ENCODE measurements around the gene PANX2.

PANX2 gene

GRCh38 chr22:50182176-50183081 is 11.9 kb downstream of the PANX2 start:
- DNase-seq (ENCODE audit: extremely low spot score): no peak
- CTCF ChIA-PET: no interaction called here
- TF ChIP-seq CTCF (IDR thresholded peaks at IDR 0.05; ENCODE audit: control extremely low read depth, extremely low read depth, low read depth, missing control alignments): no peak
- POLR2A ChIA-PET: no interaction called here

GRCh38 chr22:50183141-50183971 is 12.8 kb downstream of the PANX2 start:
- POLR2A ChIA-PET: no interaction called here
- no peak for TF ChIP-seq CTCF (IDR thresholded peaks at IDR 0.05; ENCODE audit: control extremely low read depth, extremely low read depth, low read depth, missing control alignments)
- DNase-seq (ENCODE audit: extremely low spot score): no peak
- CTCF ChIA-PET: no interaction called here

- no peak for TF ChIP-seq CTCF (IDR thresholded peaks at IDR 0.05; ENCODE audit: control extremely low read depth, extremely low read depth, low read depth, missing control alignments)
- DNase-seq (ENCODE audit: extremely low spot score): no peak
- ChIA-PET CTCF (interaction anchor here (1.1 kb wide), 1 partner anchor 13 kb away, joined by 3 read pairs; no protein-coding TSS in a partner anchor), POLR2A (interaction anchor here (0.6 kb wide), 1 partner anchor 12 kb away, joined by 4 read pairs; no protein-coding TSS in a partner anchor)
These were observed 13.7 kb downstream of the PANX2 start for GRCh38 chr22:50184004-50184901.

GRCh38 chr22:50184902-50185374 is 14.4 kb downstream of the PANX2 start:
- TF ChIP-seq CTCF (IDR thresholded peaks at IDR 0.05; ENCODE audit: control extremely low read depth, extremely low read depth, low read depth, missing control alignments): no peak
- CTCF ChIA-PET: interaction anchor here (1.1 kb wide), 1 partner anchor 12 kb away, joined by 3 read pairs; no protein-coding TSS in a partner anchor
- POLR2A ChIA-PET: no interaction called here
- no peak for DNase-seq (ENCODE audit: extremely low spot score)

- DNase-seq (ENCODE audit: extremely low spot score): peak; percentile 95
- ChIA-PET CTCF (no interaction called here), POLR2A (no interaction called here)
- TF ChIP-seq CTCF (IDR thresholded peaks at IDR 0.05; ENCODE audit: control extremely low read depth, extremely low read depth, low read depth, missing control alignments): no peak
These were observed 15.0 kb downstream of the PANX2 start, which contains the start of gene TRABD for GRCh38 chr22:50185375-50186087. TRABD (plus strand) TSS chr22:50185913; CDS start chr22:50193061, 7,148 bp downstream.
